ENCODE results near the gene SENP6. TPM values are rescaled to one million over a fixed set of nuclear protein-coding genes. Genes with fewer than 3 reads are reported as not detected.

Gene SENP6
- total and polyA plus RNA-seq, 2 experiments from 2014 or later = 35.9 to 102 TPM

GRCh38 chr6:75621846-75622245 is 20.2 kb downstream of the SENP6 start:
- H3K9me3 ChIP-seq (ENCODE audit: low read depth) = no peaks in the 10 kb centered on the region
- no peaks in the 10 kb centered on the region for H3K4me1 ChIP-seq (ENCODE audit: insufficient read depth)
- H3K4me2 ChIP-seq = no peak overlapping the region
- no peaks in the 10 kb centered on the region for H3K27me3 ChIP-seq
- peaks cover 100% of the 10 kb centered on the region for H3K79me2 ChIP-seq
- no peak overlapping the region for H3K4me3 ChIP-seq
- H3K36me3 ChIP-seq (replicated peaks; ENCODE audit: insufficient read depth, low read depth) = no peaks in the 10 kb centered on the region
- TF ChIP-seq, protein P1, sequence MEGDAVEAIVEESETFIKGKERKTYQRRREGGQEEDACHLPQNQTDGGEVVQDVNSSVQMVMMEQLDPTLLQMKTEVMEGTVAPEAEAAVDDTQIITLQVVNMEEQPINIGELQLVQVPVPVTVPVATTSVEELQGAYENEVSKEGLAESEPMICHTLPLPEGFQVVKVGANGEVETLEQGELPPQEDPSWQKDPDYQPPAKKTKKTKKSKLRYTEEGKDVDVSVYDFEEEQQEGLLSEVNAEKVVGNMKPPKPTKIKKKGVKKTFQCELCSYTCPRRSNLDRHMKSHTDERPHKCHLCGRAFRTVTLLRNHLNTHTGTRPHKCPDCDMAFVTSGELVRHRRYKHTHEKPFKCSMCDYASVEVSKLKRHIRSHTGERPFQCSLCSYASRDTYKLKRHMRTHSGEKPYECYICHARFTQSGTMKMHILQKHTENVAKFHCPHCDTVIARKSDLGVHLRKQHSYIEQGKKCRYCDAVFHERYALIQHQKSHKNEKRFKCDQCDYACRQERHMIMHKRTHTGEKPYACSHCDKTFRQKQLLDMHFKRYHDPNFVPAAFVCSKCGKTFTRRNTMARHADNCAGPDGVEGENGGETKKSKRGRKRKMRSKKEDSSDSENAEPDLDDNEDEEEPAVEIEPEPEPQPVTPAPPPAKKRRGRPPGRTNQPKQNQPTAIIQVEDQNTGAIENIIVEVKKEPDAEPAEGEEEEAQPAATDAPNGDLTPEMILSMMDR (IDR thresholded peaks at IDR 0.05; ENCODE audit: poor library complexity) = no peak
- TF ChIP-seq EZH2phosphoT487 (IDR thresholded peaks at IDR 0.05; ENCODE audit: low read depth, severe bottlenecking, unreplicated experiment) (no peak), EZH2 (IDR thresholded peaks at IDR 0.05; ENCODE audit: borderline replicate concordance) (no peak)
- H2AFZ ChIP-seq = no peak overlapping the region
- no peak overlapping the region for H3K27ac ChIP-seq
- DNase-seq (ENCODE audit: low spot score) = no peak
- peaks cover 53% of the 10 kb centered on the region for H4K20me1 ChIP-seq (ENCODE audit: insufficient read depth, poor library complexity, severe bottlenecking)
- no peaks in the 10 kb centered on the region for H3K9me2 ChIP-seq (replicated peaks; ENCODE audit: insufficient read depth)

- WGBS (ENCODE audit: low lambda C conversion rate, missing lambda C conversion rate) = 100% methylated on average over 1 of the region's 1 CpG
- no peaks in the 10 kb centered on the region for H3K9me2 ChIP-seq (replicated peaks; ENCODE audit: insufficient read depth)
- no peaks in the 10 kb centered on the region for H3K4me1 ChIP-seq (ENCODE audit: insufficient read depth)
- H3K27ac ChIP-seq = no peak overlapping the region
- no peaks in the 10 kb centered on the region for H3K9me3 ChIP-seq (ENCODE audit: low read depth)
- DNase-seq (ENCODE audit: low spot score) = no peak
- peaks cover 39% of the 10 kb centered on the region for H4K20me1 ChIP-seq (ENCODE audit: insufficient read depth, poor library complexity, severe bottlenecking)
- no peak overlapping the region for H3K4me3 ChIP-seq
- H3K79me2 ChIP-seq = peaks cover 99% of the 10 kb centered on the region
- no peak overlapping the region for H2AFZ ChIP-seq
- no peaks in the 10 kb centered on the region for H3K27me3 ChIP-seq
- H3K36me3 ChIP-seq (replicated peaks; ENCODE audit: insufficient read depth, low read depth) = no peaks in the 10 kb centered on the region
- no peak overlapping the region for H3K4me2 ChIP-seq
- TF ChIP-seq, protein P1 (IDR thresholded peaks at IDR 0.05; ENCODE audit: poor library complexity) = no peak
- TF ChIP-seq EZH2 (IDR thresholded peaks at IDR 0.05; ENCODE audit: borderline replicate concordance) = no peak
- no peak for TF ChIP-seq EZH2phosphoT487 (IDR thresholded peaks at IDR 0.05; ENCODE audit: low read depth, severe bottlenecking, unreplicated experiment)
These were observed 21.8 kb downstream of the SENP6 start for GRCh38 chr6:75623491-75623890.

- 98% methylated on average over 4 of the region's 4 CpGs for WGBS (ENCODE audit: low lambda C conversion rate, missing lambda C conversion rate)
- no peaks in the 10 kb centered on the region for H3K9me2 ChIP-seq (replicated peaks; ENCODE audit: insufficient read depth)
- H2AFZ ChIP-seq = no peak overlapping the region
- no peak for TF ChIP-seq EZH2phosphoT487 (IDR thresholded peaks at IDR 0.05; ENCODE audit: low read depth, severe bottlenecking, unreplicated experiment)
- TF ChIP-seq EZH2 (IDR thresholded peaks at IDR 0.05; ENCODE audit: borderline replicate concordance) = no peak
- TF ChIP-seq, protein P1 (IDR thresholded peaks at IDR 0.05; ENCODE audit: poor library complexity) = no peak
- no peaks in the 10 kb centered on the region for H3K36me3 ChIP-seq (replicated peaks; ENCODE audit: insufficient read depth, low read depth)
- H3K9me3 ChIP-seq (ENCODE audit: low read depth) = no peaks in the 10 kb centered on the region
- no peaks in the 10 kb centered on the region for H3K27me3 ChIP-seq
- H3K4me2 ChIP-seq = no peak overlapping the region
- no peak overlapping the region for H3K27ac ChIP-seq
- peaks cover 99% of the 10 kb centered on the region for H3K79me2 ChIP-seq
- H4K20me1 ChIP-seq (ENCODE audit: insufficient read depth, poor library complexity, severe bottlenecking) = peaks cover 33% of the 10 kb centered on the region
- no peak overlapping the region for H3K4me3 ChIP-seq
- no peaks in the 10 kb centered on the region for H3K4me1 ChIP-seq (ENCODE audit: insufficient read depth)
- no peak for DNase-seq (ENCODE audit: low spot score)
These were observed 22.7 kb downstream of the SENP6 start for GRCh38 chr6:75624335-75624734.

DNA sequence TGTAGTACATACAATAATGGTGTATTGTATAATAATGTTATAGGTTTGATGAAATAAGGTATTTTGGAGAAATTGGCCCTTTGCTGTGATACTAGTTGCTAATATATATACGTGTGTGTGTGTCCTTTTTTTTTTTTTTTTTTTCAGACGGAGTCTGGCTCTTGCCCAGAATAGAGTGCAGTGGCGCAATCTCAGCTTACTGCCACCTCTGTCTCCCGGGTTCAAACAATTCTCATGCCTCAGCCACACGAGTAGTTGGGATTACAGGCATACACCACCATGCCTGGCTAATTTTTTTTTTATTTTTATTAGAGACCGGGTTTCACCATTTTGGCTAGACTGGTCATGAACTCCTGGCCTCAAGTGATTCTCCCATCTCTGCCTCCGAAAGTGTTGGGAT is 23.3 kb downstream of the SENP6 start:
- 88% methylated on average over 7 of the region's 7 CpGs for WGBS (ENCODE audit: low lambda C conversion rate, missing lambda C conversion rate)
- peaks cover 99% of the 10 kb centered on the region for H3K79me2 ChIP-seq

More for the DNA sequence above, 23.3 kb downstream of the SENP6 start:
- Histone ChIP-seq H3K4me1 (ENCODE audit: insufficient read depth) (no peaks in the 10 kb centered on the region), H3K27ac (no peak overlapping the region), H3K4me2 (no peak overlapping the region), H4K20me1 (ENCODE audit: insufficient read depth, poor library complexity, severe bottlenecking) (peaks cover 29% of the 10 kb centered on the region), H3K4me3 (no peak overlapping the region), H3K36me3 (replicated peaks; ENCODE audit: insufficient read depth, low read depth) (no peaks in the 10 kb centered on the region), H3K27me3 (no peaks in the 10 kb centered on the region), H3K9me3 (ENCODE audit: low read depth) (no peaks in the 10 kb centered on the region), H3K9me2 (replicated peaks; ENCODE audit: insufficient read depth) (no peaks in the 10 kb centered on the region), H2AFZ (no peak overlapping the region)
- DNase-seq (ENCODE audit: low spot score) = no peak
- TF ChIP-seq EZH2 (IDR thresholded peaks at IDR 0.05; ENCODE audit: borderline replicate concordance) (no peak), EZH2phosphoT487 (IDR thresholded peaks at IDR 0.05; ENCODE audit: low read depth, severe bottlenecking, unreplicated experiment) (no peak)
- TF ChIP-seq, protein P1 (IDR thresholded peaks at IDR 0.05; ENCODE audit: poor library complexity) = no peak

Data from hepatocyte (in vitro differentiated cells).